Measurements from ENCODE around the gene TMEM140.

GRCh38 chr7:135183478-135183877 is 35.6 kb downstream of the TMEM140 start:
- TF ChIP-seq, protein P1, sequence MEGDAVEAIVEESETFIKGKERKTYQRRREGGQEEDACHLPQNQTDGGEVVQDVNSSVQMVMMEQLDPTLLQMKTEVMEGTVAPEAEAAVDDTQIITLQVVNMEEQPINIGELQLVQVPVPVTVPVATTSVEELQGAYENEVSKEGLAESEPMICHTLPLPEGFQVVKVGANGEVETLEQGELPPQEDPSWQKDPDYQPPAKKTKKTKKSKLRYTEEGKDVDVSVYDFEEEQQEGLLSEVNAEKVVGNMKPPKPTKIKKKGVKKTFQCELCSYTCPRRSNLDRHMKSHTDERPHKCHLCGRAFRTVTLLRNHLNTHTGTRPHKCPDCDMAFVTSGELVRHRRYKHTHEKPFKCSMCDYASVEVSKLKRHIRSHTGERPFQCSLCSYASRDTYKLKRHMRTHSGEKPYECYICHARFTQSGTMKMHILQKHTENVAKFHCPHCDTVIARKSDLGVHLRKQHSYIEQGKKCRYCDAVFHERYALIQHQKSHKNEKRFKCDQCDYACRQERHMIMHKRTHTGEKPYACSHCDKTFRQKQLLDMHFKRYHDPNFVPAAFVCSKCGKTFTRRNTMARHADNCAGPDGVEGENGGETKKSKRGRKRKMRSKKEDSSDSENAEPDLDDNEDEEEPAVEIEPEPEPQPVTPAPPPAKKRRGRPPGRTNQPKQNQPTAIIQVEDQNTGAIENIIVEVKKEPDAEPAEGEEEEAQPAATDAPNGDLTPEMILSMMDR (IDR thresholded peaks at IDR 0.05) = no peak
- TF ChIP-seq EP300 (IDR thresholded peaks at IDR 0.05) = no peak
- no peak for TF ChIP-seq POLR2A (IDR thresholded peaks at IDR 0.05)
- no peak for TF ChIP-seq POLR2AphosphoS5 (IDR thresholded peaks at IDR 0.05)

Data from suprapubic skin (tissue), 4 donors.